WTC11 (cell line): ENCODE results near the gene METTL25B.

Source experiments
- ARID4B ChIP-seq: sonication (generic); formaldehyde crosslinking; IDR thresholded peaks from 2 replicates; pipeline ENCODE4 v1.8.0; 2023; ENCODE audit warnings: missing genetic modification reagents, mild to moderate bottlenecking, borderline replicate concordance
- CTCF ChIP-seq: fragments of 200-600 bp; IDR thresholded peaks from 2 replicates; pipeline ENCODE4 v1.8.0; 2022; ENCODE audit warnings: antibody characterized with exemption
- FOXJ3 ChIP-seq: sonication (generic); formaldehyde crosslinking; IDR thresholded peaks from 2 replicates; pipeline ENCODE4 v1.9.0; 2021; ENCODE audit warnings: missing genetic modification reagents, mild to moderate bottlenecking, borderline replicate concordance
- JUN ChIP-seq: sonication (generic); formaldehyde crosslinking; IDR thresholded peaks from 2 replicates; pipeline ENCODE4 v1.8.0; 2023; ENCODE audit warnings: mild to moderate bottlenecking, missing genetic modification reagents
- NR3C1 ChIP-seq: sonication (generic); formaldehyde crosslinking; conservative IDR thresholded peaks from 2 replicates; pipeline ENCODE4 v1.8.1; 2023; ENCODE audit warnings: low read depth, mild to moderate bottlenecking, missing genetic modification reagents
- SMAD3 ChIP-seq: sonication (generic); formaldehyde crosslinking; IDR thresholded peaks from 2 replicates; pipeline ENCODE4 v1.8.0; 2022; ENCODE audit warnings: missing genetic modification reagents, mild to moderate bottlenecking, borderline replicate concordance
- SP1 ChIP-seq: sonication (generic); formaldehyde crosslinking; conservative IDR thresholded peaks from 2 replicates; pipeline ENCODE4 v1.8.1; 2022; ENCODE audit warnings: missing genetic modification reagents
- TCF7 ChIP-seq: sonication (generic); formaldehyde crosslinking; IDR thresholded peaks from 2 replicates; pipeline ENCODE4 v1.8.0; 2022; ENCODE audit warnings: mild to moderate bottlenecking, low read depth, missing genetic modification reagents, moderate library complexity
- ZNF232 ChIP-seq: sonication (generic); formaldehyde crosslinking; IDR thresholded peaks from 2 replicates; pipeline ENCODE4 v1.8.0; 2022; ENCODE audit warnings: mild to moderate bottlenecking, missing genetic modification reagents
- ZNF317 ChIP-seq: sonication (generic); formaldehyde crosslinking; IDR thresholded peaks from 2 replicates; pipeline ENCODE4 v1.8.1; 2023; ENCODE audit warnings: low read depth, mild to moderate bottlenecking, moderate library complexity, missing genetic modification reagents, borderline replicate concordance

- no peak for TF ChIP-seq SP1 (CRISPR knock-in tag)
- no peak for TF ChIP-seq FOXJ3
- no peak for TF ChIP-seq ZNF232 (CRISPR knock-in tag)
- no peak for TF ChIP-seq CTCF
- TF ChIP-seq SMAD3 (CRISPR knock-in tag) = no peak
- no peak for TF ChIP-seq JUN (CRISPR knock-in tag)
- TF ChIP-seq ARID4B (CRISPR knock-in tag) = no peak
- no peak for TF ChIP-seq ZNF317 (CRISPR knock-in tag)
- TF ChIP-seq NR3C1 (CRISPR knock-in tag) = no peak
- TF ChIP-seq TCF7 (CRISPR knock-in tag) = no peak
These were observed 19.7 kb downstream of the METTL25B start for GRCh38 chr1:156747742-156748669.
